T-cell (primary cell): Measurements from ENCODE around the gene SDK1. TPM values are rescaled to one million over a fixed set of nuclear protein-coding genes. Genes with fewer than 3 reads are reported as not detected.

Experiments used
- ATAC-seq, 4 experiments: fragments of 200-7000 bp in 3 of 4; fragments of 150-1000 bp in 1 of 4; cut with Tn5 transposase; replicated peaks in 1 of 4; 1 replicate in 3 of 4; 2 replicates in 1 of 4; pipeline ENCODE4 v1.10.0; 2021; ENCODE audit warnings: moderate library complexity in 3 of 4, mild to moderate bottlenecking in 2 of 4, moderate number of reproducible peaks in 1 of 4
- CTCF ChIA-PET, 2 donors: fragments of 300-600 bp; sonication (Branson Sonifier 250); formaldehyde crosslinking; loops; one replicate each; lab custom pipeline; 2022; ENCODE audit warnings: antibody characterized with exemption in 2 of 2; lab: Charles Lee
- POLR2A ChIA-PET, 2 donors: fragments of 300-600 bp; sonication (Branson Sonifier 250); formaldehyde crosslinking; loops; one replicate each; lab custom pipeline; 2022; ENCODE audit warnings: antibody characterized with exemption in 2 of 2; lab: Charles Lee
- DNase-seq, 35 experiments: peaks; one replicate each; pipeline versions ENCODE4 v3.0.0 to v3.0.0-alpha.2; 2013 to 2023
- H3K27ac ChIP-seq: one replicate; pipeline ENCODE4 v1.5.1; 2013; ENCODE audit warnings: low read length
- H3K27me3 ChIP-seq, 2 experiments: replicated peaks in 1 of 2; 1 replicate in 1 of 2; 2 replicates in 1 of 2; pipeline versions ENCODE4 v1.6.1 to v1.7.0; 2013; ENCODE audit warnings: low read length in 1 of 2, mixed read lengths in 1 of 2; ENCODE audit not compliant: control insufficient read depth in 2 of 2, insufficient read depth in 2 of 2; ENCODE audit errors: extremely low read depth in 1 of 2
- H3K36me3 ChIP-seq, 2 donors: 1 replicate in 1 of 2; 2 replicates in 1 of 2; pipeline versions ENCODE4 v1.6.1 to v1.7.0; 2013; ENCODE audit warnings: low read length in 1 of 2; ENCODE audit not compliant: control insufficient read depth in 2 of 2, insufficient read depth in 1 of 2; ENCODE audit errors: extremely low read depth in 1 of 2
- H3K4me1 ChIP-seq, 2 experiments: 1 replicate in 1 of 2; 2 replicates in 1 of 2; pipeline versions ENCODE4 v1.6.1 to v1.7.0; 2013; ENCODE audit warnings: low read length in 2 of 2, mixed read lengths in 1 of 2; ENCODE audit not compliant: insufficient read depth in 2 of 2, control insufficient read depth in 1 of 2; ENCODE audit errors: extremely low read depth in 1 of 2
- H3K4me3 ChIP-seq, 2 donors: 1 replicate in 1 of 2; 2 replicates in 1 of 2; pipeline versions ENCODE4 v1.5.1 to v1.7.0; 2013; ENCODE audit warnings: mild to moderate bottlenecking in 2 of 2, low read length in 1 of 2, moderate library complexity in 1 of 2; ENCODE audit not compliant: control insufficient read depth in 1 of 2; ENCODE audit errors: extremely low read depth in 1 of 2
- H3K9me3 ChIP-seq: 2 replicates; pipeline ENCODE4 v1.7.0; 2013
- H3K27ac Mint-ChIP-seq, 2 donors: one replicate each; pipeline ENCODE4 v1.8.0; 2020 to 2021; ENCODE audit warnings: mild to moderate bottlenecking in 2 of 2, mixed read lengths in 2 of 2
- H3K27me3 Mint-ChIP-seq, 2 donors: one replicate each; pipeline ENCODE4 v1.8.0; 2021 to 2022; ENCODE audit warnings: mixed read lengths in 2 of 2
- H3K36me3 Mint-ChIP-seq: one replicate; pipeline ENCODE4 v1.8.0; 2021; ENCODE audit warnings: mixed read lengths
- H3K4me1 Mint-ChIP-seq, 3 donors: one replicate each; pipeline ENCODE4 v1.8.0; 2020 to 2022; ENCODE audit warnings: mixed read lengths in 3 of 3, mild to moderate bottlenecking in 1 of 3
- H3K4me3 Mint-ChIP-seq, 3 donors: one replicate each; pipeline ENCODE4 v1.8.0; 2020 to 2022; ENCODE audit warnings: mild to moderate bottlenecking in 3 of 3, mixed read lengths in 3 of 3, moderate library complexity in 3 of 3
- H3K9me3 Mint-ChIP-seq, 3 donors: one replicate each; pipeline ENCODE4 v1.8.0; 2020 to 2022; ENCODE audit warnings: mixed read lengths in 3 of 3
- WGBS: methylation state at CpG from one replicate; pipeline ENCODE4 v1.1.5; 2013; ENCODE audit warnings: missing lambda C conversion rate; ENCODE audit not compliant: insufficient coverage; 5-methylcytosine and 5-hydroxymethylcytosine counted together
- total RNA-seq, 35 experiments: library from RNA in 6 of 35; stranded (reverse) in 6 of 35; fragments of 120-200 nt in 1 of 35; gene quantifications; one replicate each; pipeline versions ENCODE4 v1.2.1 to v1.2.4 and lab custom pipeline; 2013 to 2026

SDK1 gene
- total RNA-seq, 5 donors from 2014 or later (not counting 1 experiment from before 2014, with no cell fraction given), result 0.47 to 1.7 (median 0.63) TPM

GRCh38 chr7:3998060-3998459, 697.0 kb downstream of the SDK1 start:
- Histone ChIP-seq H3K9me3 (no peaks in the 10 kb centered on the region), H3K27ac (no peak overlapping the region), H3K27me3 (peaks cover 0 to 8% of the 10 kb centered on the region in 2 experiments), H3K4me1 (no peaks in the 10 kb centered on the region), H3K4me3 (no peak overlapping the region), H3K36me3 (no peaks in the 10 kb centered on the region)
- 89% methylated on average over 10 of the region's 11 CpGs for WGBS
- no peaks in the 10 kb centered on the region for H3K9me3 Mint-ChIP-seq
- DNase-seq (no peak), ATAC-seq (no peak)
- no peak overlapping the region for H3K27ac Mint-ChIP-seq
- ChIA-PET POLR2A (no interaction called here), CTCF (no interaction called here)
- H3K27me3 Mint-ChIP-seq, result peaks cover 3 to 23% of the 10 kb centered on the region in 2 donors
- H3K36me3 Mint-ChIP-seq, result no peaks in the 10 kb centered on the region
- H3K4me3 Mint-ChIP-seq, result no peak overlapping the region
- H3K4me1 Mint-ChIP-seq, result no peaks in the 10 kb centered on the region

DNA sequence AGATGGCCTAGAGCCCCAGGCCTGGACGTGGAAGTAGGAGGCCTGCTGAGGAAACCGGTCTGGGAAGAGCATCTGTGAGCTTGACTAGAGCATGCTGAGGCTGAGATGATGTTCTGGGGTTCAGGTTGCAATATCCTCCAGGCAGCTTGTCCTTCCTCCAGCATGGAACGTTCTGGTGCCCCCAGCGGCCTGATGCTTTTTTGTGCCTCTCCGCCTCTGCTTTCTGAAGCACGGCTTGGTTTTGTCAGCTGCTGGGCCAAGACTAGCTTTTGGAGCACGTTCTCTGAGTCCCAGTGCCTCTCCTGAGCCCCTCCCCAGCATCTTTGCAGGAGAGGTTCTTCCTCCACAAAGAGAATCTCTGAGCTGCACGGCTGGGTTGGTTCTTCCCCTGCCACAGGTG, 699.1 kb downstream of the SDK1 start:
- H3K27me3 Mint-ChIP-seq, result peaks cover 3 to 12% of the 10 kb centered on the region in 2 donors
- DNase-seq, result no peak
- no peaks in the 10 kb centered on the region for H3K36me3 Mint-ChIP-seq
- H3K36me3 ChIP-seq, result no peaks in the 10 kb centered on the region
- no peaks in the 10 kb centered on the region for H3K4me1 Mint-ChIP-seq
- no peak overlapping the region for H3K4me3 ChIP-seq
- no peak overlapping the region for H3K4me3 Mint-ChIP-seq
- no peak for ATAC-seq
- POLR2A ChIA-PET, result no interaction called here
- no peaks in the 10 kb centered on the region for H3K4me1 ChIP-seq
- H3K9me3 ChIP-seq, result no peaks in the 10 kb centered on the region
- no peak overlapping the region for H3K27ac ChIP-seq
- H3K27ac Mint-ChIP-seq, result no peak overlapping the region
- no peaks in the 10 kb centered on the region for H3K9me3 Mint-ChIP-seq
- H3K27me3 ChIP-seq, result peaks cover 0 to 8% of the 10 kb centered on the region in 2 experiments
- CTCF ChIA-PET, result no interaction called here
- 70% methylated on average over 7 of the region's 8 CpGs for WGBS

DNA sequence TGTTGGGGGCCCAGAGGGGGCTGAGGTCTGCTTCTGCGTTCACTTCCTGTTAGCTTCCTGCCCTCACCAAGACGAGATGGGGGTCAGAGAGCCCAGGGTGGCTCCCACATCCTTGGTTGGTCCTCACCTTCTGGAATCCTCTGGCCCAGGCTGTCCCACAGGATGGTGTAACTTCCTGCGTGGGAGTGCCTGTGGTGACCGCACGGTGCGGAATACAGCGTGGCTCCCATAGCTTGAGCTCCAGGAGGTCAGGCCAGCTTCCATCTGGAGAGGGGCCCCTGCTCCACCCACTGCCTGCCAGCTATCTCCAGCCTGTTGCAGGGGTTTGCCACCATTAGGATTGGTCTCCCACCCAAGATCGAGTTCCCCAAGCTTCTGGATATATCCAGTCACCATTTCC, 699.9 kb downstream of the SDK1 start:
- H3K27me3 ChIP-seq, result peaks cover 0 to 8% of the 10 kb centered on the region in 2 experiments
- POLR2A ChIA-PET, result no interaction called here
- Mint-ChIP-seq H3K4me3 (no peak overlapping the region), H3K27ac (no peak overlapping the region), H3K4me1 (no peaks in the 10 kb centered on the region), H3K36me3 (no peaks in the 10 kb centered on the region), H3K27me3 (peaks cover 3 to 7% of the 10 kb centered on the region in 2 donors), H3K9me3 (no peaks in the 10 kb centered on the region)
- WGBS, result 57% methylated on average over 8 of the region's 8 CpGs
- ATAC-seq, result no peak
- H3K4me3 ChIP-seq, result no peak overlapping the region
- DNase-seq, result no peak
- no peaks in the 10 kb centered on the region for H3K9me3 ChIP-seq
- H3K27ac ChIP-seq, result no peak overlapping the region
- no peaks in the 10 kb centered on the region for H3K36me3 ChIP-seq
- H3K4me1 ChIP-seq, result no peaks in the 10 kb centered on the region
- CTCF ChIA-PET, result no interaction called here

DNA sequence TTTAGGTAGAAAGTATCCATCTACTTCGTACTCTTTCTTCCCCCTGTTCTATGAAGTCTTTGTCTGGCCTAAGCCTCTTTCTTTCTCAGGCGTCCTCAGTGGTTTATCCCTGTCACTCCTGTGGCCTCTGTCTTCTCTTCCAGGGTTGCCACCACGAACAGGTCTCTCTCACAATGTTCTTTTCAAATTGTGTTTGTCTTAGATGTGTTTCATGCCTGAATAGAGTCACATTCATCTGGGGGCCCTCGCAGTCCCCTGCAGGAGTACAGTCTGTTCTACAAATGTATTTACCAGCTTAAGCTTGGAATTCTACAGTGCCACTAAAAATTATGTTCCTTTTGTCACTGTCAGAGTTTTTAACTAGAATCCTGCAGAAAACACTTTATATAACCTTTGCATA, 700.7 kb downstream of the SDK1 start:
- Mint-ChIP-seq H3K36me3 (no peaks in the 10 kb centered on the region), H3K27me3 (peaks cover 3 to 7% of the 10 kb centered on the region in 2 donors), H3K4me3 (no peak overlapping the region), H3K4me1 (no peaks in the 10 kb centered on the region), H3K27ac (no peak overlapping the region), H3K9me3 (no peaks in the 10 kb centered on the region)
- H3K27ac ChIP-seq, result no peak overlapping the region
- DNase-seq (no peak), ATAC-seq (no peak)
- ChIA-PET POLR2A (no interaction called here), CTCF (no interaction called here)
- H3K36me3 ChIP-seq, result no peaks in the 10 kb centered on the region
- no peaks in the 10 kb centered on the region for H3K9me3 ChIP-seq
- no peak overlapping the region for H3K4me3 ChIP-seq
- no CpG with 5 or more reads among the region's 4 CpGs for WGBS
- peaks cover 0 to 8% of the 10 kb centered on the region in 2 experiments for H3K27me3 ChIP-seq
- no peaks in the 10 kb centered on the region for H3K4me1 ChIP-seq

GRCh38 chr7:4003503-4003902, 702.5 kb downstream of the SDK1 start:
- DNase-seq (no peak), ATAC-seq (no peak)
- H3K27me3 ChIP-seq, result peaks cover 0 to 3% of the 10 kb centered on the region in 2 experiments
- no peak overlapping the region for H3K27ac ChIP-seq
- no peak overlapping the region for H3K27ac Mint-ChIP-seq
- peaks cover 7 to 11% of the 10 kb centered on the region in 2 donors for H3K27me3 Mint-ChIP-seq
- H3K4me1 ChIP-seq, result no peaks in the 10 kb centered on the region
- ChIA-PET CTCF (interaction anchor here in 1 of 2 donors (1.1 kb wide), 1 partner anchor 20 kb away, joined by 3 read pairs; no protein-coding TSS in a partner anchor), POLR2A (interaction anchor here in 1 of 2 donors (0.6 kb wide), 1 partner anchor 9 kb away, joined by 3 read pairs; no protein-coding TSS in a partner anchor)
- WGBS, result 63% methylated on average over 2 of the region's 9 CpGs
- no peaks in the 10 kb centered on the region for H3K36me3 ChIP-seq
- H3K4me1 Mint-ChIP-seq, result no peaks in the 10 kb centered on the region
- no peaks in the 10 kb centered on the region for H3K9me3 Mint-ChIP-seq
- H3K4me3 ChIP-seq, result no peak overlapping the region
- H3K36me3 Mint-ChIP-seq, result no peaks in the 10 kb centered on the region
- no peaks in the 10 kb centered on the region for H3K9me3 ChIP-seq
- H3K4me3 Mint-ChIP-seq, result no peak overlapping the region

- H3K27ac ChIP-seq, result no peak overlapping the region
- Mint-ChIP-seq H3K36me3 (no peaks in the 10 kb centered on the region), H3K4me1 (no peaks in the 10 kb centered on the region), H3K27me3 (peaks cover 4 to 8% of the 10 kb centered on the region in 2 donors), H3K27ac (no peak overlapping the region), H3K4me3 (no peak overlapping the region), H3K9me3 (no peaks in the 10 kb centered on the region)
- ChIA-PET CTCF (no interaction called here), POLR2A (no interaction called here)
- H3K9me3 ChIP-seq, result no peaks in the 10 kb centered on the region
- 85% methylated on average over 11 of the region's 11 CpGs for WGBS
- peaks cover 0 to 3% of the 10 kb centered on the region in 2 experiments for H3K27me3 ChIP-seq
- DNase-seq (no peak), ATAC-seq (no peak)
- no peak overlapping the region for H3K4me3 ChIP-seq
- no peaks in the 10 kb centered on the region for H3K4me1 ChIP-seq
- no peaks in the 10 kb centered on the region for H3K36me3 ChIP-seq
Measured at GRCh38 chr7:4006687-4007086, 705.6 kb downstream of the SDK1 start.
